Fibroblast of skin of left quadriceps (primary cell): ENCODE data around the gene BMPR1B.

Experiments
- DNase-seq, 2 experiments: peaks; one replicate each; pipeline ENCODE4 v3.0.0-alpha.2; 2013; ENCODE audit warnings: low read depth in 2 of 2

Gene BMPR1B

DNA sequence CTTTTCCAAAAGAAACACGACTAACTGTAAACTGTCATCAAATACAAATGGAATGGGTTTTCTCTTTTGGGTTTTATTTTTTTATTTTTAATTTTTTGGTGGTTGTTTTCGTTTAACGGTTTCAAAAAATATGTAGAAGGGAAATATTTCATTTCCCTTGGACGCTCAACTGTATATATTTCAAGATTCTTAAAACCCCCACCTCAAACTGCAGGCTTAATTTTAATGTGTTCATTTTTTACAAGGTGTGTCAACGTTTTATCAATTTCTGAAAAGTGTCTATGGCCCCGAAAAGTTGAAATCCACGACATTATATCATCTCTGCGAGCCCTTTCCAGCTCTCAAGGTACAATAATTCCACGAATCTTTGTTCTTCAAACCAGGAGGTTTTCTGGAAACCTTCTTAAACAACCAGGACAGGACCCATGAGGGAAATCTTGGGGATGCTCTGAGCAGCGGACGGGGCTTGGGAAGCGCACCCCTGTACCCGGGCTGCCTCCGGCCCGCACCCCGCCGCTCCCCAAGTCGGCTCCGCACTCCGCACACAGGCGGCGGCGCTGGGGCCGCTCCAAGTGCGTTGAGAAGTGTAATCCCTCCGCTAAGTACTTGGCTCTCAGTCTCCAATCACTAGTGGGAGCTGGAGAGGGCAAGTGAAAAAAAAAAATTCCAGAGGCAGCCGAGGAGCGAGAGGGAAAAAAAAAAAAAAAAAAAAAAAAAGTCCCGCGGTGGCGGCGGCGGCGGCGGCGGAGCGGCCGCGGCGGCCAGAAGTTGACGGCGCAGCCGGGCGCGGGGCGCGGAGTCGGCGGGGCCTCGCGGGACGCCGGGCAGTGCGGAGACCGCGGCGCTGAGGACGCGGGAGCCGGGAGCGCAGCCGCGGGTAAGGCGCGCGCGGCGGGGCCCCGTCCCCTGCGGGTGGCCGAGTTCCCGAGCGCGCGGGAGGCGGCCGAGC, at the start of gene BMPR1B:
Gene BMPR1B (plus strand): TSS at position 764 of the 949 bp plus-strand sequence. CDS start 346,470 bp downstream, outside the sequence.
- peak; percentile 59 to 62 for DNase-seq

DNA sequence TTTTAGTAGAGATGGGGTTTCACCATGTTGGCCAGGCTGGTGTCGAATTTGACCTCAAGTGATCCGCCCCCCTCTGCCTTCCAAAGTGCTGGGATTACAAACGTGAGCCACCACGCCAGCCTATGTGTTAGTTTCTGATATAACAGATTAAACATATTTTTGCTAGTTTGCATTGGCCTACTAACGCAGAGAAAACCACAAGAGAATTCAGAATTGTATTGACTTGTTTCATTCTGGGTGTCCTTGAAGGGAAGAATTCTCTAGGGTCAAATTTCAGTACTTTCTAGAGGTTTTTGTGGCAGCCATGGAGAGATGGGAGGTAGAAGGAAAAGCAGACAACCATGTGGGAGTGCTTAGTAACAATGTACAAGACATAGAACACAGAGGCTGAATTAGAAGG, 46.1 kb upstream of the BMPR1B start:
- DNase-seq: peak in 1 of 2 experiments; percentile 22

- DNase-seq: peak; percentile 89 to 91
These were observed 43.2 kb upstream of the BMPR1B start for GRCh38 chr4:94714365-94715160.

GRCh38 chr4:94715726-94716125, 42.0 kb upstream of the BMPR1B start:
- DNase-seq: no peak

- no peak for DNase-seq
These were observed 36.4 kb upstream of the BMPR1B start for GRCh38 chr4:94721310-94721709.

- DNase-seq: no peak
These were observed 35.5 kb upstream of the BMPR1B start for GRCh38 chr4:94722270-94722669.

GRCh38 chr4:94722748-94723147, 35.0 kb upstream of the BMPR1B start:
- no peak for DNase-seq

- no peak for DNase-seq
These were observed 33.6 kb upstream of the BMPR1B start for GRCh38 chr4:94724016-94724790.

- DNase-seq: no peak
These were observed 31.1 kb upstream of the BMPR1B start for GRCh38 chr4:94726524-94727123.

DNA sequence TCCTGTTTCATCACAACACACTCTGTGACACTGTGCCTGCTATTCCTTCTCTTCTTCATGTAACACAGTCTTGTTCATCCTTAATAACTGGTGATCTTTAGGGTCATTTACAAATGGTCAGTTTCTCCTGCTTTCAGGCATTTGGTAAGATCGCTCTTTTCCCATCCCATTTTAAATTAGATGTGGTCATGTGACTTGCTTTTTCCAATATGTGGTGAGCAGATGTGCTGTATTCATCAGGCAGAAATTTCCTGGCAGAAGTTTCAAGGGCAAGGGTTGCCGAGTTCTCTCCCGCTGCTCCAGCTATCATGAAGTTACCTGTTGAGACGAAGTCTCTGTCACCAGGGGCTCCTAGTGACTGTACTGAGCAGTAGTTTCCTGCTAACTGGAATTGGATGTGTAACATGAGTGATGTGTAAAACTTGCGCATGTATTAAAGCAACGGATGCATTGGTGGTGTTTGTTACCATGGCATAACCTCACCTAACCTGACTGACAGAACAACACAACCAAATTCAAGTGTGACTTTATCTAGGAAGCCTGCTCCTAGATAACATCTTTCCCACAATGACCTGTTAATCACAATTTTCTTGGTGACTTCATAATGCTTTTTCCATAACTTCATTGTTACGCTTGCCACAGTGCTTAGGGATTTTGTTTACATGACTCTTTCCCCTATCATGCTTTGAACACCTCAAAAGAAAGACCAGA, 29.5 kb upstream of the BMPR1B start:
- no peak for DNase-seq

- DNase-seq: no peak
These were observed 25.4 kb upstream of the BMPR1B start for GRCh38 chr4:94732358-94732698.

- no peak for DNase-seq
These were observed 18.0 kb upstream of the BMPR1B start for GRCh38 chr4:94739741-94740140.

GRCh38 chr4:94741304-94741703, 16.5 kb upstream of the BMPR1B start:
- no peak for DNase-seq

DNA sequence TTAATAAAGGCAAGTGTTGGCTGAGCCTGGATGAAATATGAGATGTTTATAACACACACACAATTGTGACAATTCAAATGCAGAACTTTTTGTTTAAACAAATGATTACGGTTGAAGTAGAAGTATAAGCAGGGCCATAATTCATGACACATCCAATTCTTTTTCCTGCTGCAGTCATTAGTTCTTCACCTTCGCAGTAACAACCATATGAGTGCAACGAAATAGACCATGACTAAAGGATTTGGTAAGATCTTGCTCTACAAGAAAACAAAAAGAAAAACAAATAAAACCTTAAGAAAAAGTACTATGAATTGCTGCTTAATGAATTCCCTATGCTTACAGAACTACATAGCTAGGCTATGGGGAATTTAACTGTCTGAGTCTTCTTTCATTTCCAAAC, 13.9 kb upstream of the BMPR1B start:
- no peak for DNase-seq

DNA sequence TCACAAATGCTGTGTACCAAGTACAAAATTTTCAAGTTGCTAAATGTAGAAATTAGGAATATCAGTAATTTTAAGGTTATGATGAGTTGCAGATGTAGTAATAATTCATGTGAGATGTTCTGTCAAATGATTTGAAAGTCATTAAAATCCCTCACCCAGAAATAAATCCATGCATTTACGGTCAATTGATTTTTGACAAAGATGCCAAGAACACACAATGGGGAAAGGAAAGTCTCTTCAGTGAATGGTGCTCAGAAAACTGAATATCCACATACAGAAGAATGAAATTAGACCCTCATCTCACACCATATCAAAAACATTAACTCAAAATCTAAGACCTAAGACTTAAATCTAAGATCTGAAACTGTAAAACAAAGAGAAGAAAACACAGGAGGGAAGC, 12.9 kb upstream of the BMPR1B start:
- DNase-seq: no peak

GRCh38 chr4:94746746-94747145, 11.0 kb upstream of the BMPR1B start:
- DNase-seq: no peak

DNA sequence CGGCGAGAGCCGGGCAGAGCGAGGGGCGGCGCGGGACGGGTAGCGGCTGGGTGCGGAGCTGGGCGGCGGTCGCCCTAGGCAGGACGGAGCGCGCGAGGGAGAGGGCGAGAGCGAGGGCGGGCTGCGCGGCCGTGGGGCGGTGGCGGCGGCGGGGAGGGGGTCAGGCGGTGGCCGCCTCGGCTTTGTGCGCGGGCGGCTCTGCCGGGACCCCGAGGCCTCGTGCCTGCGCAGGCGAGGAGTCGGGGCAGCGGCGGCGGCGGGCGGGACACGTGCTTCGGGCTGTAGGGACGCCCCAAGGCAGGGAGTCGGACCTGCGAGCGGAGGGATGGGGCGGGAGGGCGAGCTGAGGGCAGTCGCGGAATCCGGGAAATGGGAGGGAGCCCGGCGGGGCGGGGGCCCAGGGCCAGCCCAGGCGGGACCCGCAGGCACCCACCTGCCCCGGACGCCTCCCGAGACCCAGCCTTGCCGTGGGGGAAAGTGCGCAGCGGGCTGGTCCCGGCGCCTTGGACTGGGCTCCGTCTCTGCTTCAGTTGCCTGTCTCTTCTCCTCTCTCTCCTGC, 465 bp downstream of the BMPR1B start:
- DNase-seq: no peak

DNA sequence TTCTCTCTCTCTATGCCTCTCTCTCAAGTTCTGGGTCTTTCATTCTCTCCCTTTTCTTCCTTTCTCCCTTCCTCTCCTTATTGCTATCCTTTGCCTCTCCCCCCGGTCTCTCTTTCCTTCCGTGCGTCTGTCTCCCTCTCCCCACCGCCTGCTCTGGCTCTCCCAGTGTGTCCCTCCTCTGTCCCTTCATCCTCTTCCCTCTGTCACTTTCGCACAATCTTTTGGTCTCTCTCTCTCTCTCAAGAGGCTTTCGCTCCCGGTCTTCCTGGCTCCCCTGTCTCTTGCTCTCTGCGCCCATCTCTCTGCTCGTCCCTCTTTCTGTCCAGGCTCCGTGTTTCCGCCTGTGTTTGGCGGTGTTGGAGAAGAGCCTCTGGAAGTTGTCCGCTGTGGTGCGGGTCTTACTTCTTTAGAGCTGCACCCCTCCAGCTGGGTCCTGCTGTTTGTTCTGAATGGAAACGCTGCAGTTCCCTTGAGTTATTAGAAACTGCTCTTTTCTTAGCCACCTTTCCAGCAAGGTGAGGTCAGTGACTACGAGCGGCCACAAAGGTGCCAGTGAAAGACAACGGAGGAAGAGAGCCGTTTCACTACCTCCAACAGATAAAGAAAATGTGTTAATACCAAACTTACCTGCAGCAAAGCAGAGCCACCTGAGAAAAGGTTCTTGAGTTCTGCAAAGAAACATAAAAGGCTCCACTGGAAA, 1.1 kb downstream of the BMPR1B start:
- DNase-seq: no peak

DNA sequence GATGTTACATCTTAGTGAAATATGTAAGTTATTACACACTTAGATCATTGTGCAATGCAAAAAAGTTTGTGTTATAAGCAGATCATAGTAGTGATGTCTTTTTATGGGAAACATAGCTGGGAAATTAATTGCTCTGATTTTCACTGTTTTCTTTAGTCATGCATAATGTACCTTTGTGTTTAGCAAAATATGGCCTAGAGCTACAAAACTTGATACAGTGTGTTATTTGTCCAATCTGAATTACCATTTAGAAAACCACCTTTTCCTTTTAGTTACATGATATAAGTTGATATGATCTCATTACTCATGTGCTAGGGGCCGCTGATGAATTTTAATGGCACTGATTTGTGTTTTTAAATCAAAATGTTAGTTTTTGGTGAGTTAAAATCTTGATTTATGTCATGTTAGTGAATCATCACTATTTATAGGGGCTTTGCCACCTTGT, 2.0 kb downstream of the BMPR1B start:
- no peak for DNase-seq

DNA sequence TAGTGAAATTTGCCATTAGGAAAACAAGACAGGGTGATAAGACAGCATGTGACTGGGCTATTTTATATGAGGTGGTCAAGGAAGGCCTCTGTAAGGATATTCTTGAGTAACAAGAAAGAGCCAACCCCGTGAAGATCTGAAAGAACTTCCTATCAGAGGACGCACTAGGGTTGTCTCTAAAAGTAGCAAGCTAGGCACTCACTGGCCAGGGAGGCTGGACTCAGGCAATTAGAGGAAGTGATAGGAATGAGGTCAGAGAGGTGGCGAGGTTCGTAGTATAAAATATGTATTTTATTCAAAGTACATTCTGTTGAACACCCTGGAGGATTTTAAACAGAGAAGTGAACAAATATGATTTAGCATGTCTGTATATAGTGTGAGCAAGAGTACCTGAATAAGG, 4.6 kb downstream of the BMPR1B start:
- DNase-seq: no peak
